ENCODE results near the gene PGD.
"Not testable (repeated sequence)": the region's sequence is repeated elsewhere in the genome, so short reads cannot be mapped to it uniquely, and the experiment has no call there.

PGD gene

GRCh38 chr1:10398734-10399443 lies at the start of gene PGD:
TSS of gene PGD (plus strand) at chr1:10399064. CDS start at chr1:10399118, 54 bp downstream.
- Mint-ChIP-seq H3K27ac (peak within 1 kb of the TSS; percentile 80), H3K9me3 (no peaks in the 10 kb centered on the region), H3K4me1 (ENCODE audit: low read depth) (peaks cover 23% of the 10 kb centered on the region), H3K27me3 (ENCODE audit: low read depth) (no peaks in the 10 kb centered on the region), H3K4me3 (peak within 1 kb of the TSS; percentile 90), H3K36me3 (ENCODE audit: low read depth) (peaks cover 11% of the 10 kb centered on the region)

- H3K4me3 Mint-ChIP-seq: no peak overlapping the region
- no peaks in the 10 kb centered on the region for H3K27me3 Mint-ChIP-seq (ENCODE audit: low read depth)
- H3K4me1 Mint-ChIP-seq (ENCODE audit: low read depth): no peaks in the 10 kb centered on the region
- no peak overlapping the region for H3K27ac Mint-ChIP-seq
- peaks cover 6% of the 10 kb centered on the region for H3K36me3 Mint-ChIP-seq (ENCODE audit: low read depth)
- no peaks in the 10 kb centered on the region for H3K9me3 Mint-ChIP-seq
Measured at GRCh38 chr1:10353282-10353681, 45.6 kb upstream of the PGD start.

GRCh38 chr1:10353693-10354092 lies 45.2 kb upstream of the PGD start:
- Mint-ChIP-seq H3K4me3 (no peak overlapping the region), H3K27me3 (ENCODE audit: low read depth) (no peaks in the 10 kb centered on the region), H3K36me3 (ENCODE audit: low read depth) (peaks cover 3% of the 10 kb centered on the region), H3K4me1 (ENCODE audit: low read depth) (no peaks in the 10 kb centered on the region), H3K27ac (no peak overlapping the region), H3K9me3 (no peaks in the 10 kb centered on the region)

- Mint-ChIP-seq H3K4me3 (no peak overlapping the region), H3K9me3 (no peaks in the 10 kb centered on the region), H3K27me3 (ENCODE audit: low read depth) (no peaks in the 10 kb centered on the region), H3K4me1 (ENCODE audit: low read depth) (peaks cover 15% of the 10 kb centered on the region), H3K36me3 (ENCODE audit: low read depth) (peaks cover 8% of the 10 kb centered on the region), H3K27ac (peak overlapping the region; percentile 62)
Measured at GRCh38 chr1:10360045-10360444, 38.8 kb upstream of the PGD start.

- Mint-ChIP-seq H3K4me1 (ENCODE audit: low read depth) (peaks cover 15% of the 10 kb centered on the region), H3K9me3 (no peaks in the 10 kb centered on the region), H3K4me3 (no peak overlapping the region), H3K27ac (no peak overlapping the region), H3K27me3 (ENCODE audit: low read depth) (no peaks in the 10 kb centered on the region), H3K36me3 (ENCODE audit: low read depth) (peaks cover 8% of the 10 kb centered on the region)
Measured at GRCh38 chr1:10361515-10361914, 37.3 kb upstream of the PGD start.

- Mint-ChIP-seq H3K4me1 (ENCODE audit: low read depth) (no peaks in the 10 kb centered on the region), H3K36me3 (ENCODE audit: low read depth) (peaks cover 7% of the 10 kb centered on the region), H3K9me3 (no peaks in the 10 kb centered on the region), H3K27me3 (ENCODE audit: low read depth) (no peaks in the 10 kb centered on the region), H3K27ac (no peak overlapping the region), H3K4me3 (no peak overlapping the region)
Measured at GRCh38 chr1:10368194-10368593, 30.7 kb upstream of the PGD start.

- Mint-ChIP-seq H3K27me3 (ENCODE audit: low read depth) (no peaks in the 10 kb centered on the region), H3K9me3 (no peaks in the 10 kb centered on the region), H3K36me3 (ENCODE audit: low read depth) (peaks cover 10% of the 10 kb centered on the region), H3K27ac (no peak overlapping the region), H3K4me1 (ENCODE audit: low read depth) (no peaks in the 10 kb centered on the region), H3K4me3 (no peak overlapping the region)
Measured at GRCh38 chr1:10374442-10374860, 24.4 kb upstream of the PGD start.

- not testable (repeated sequence) for H3K36me3 Mint-ChIP-seq (ENCODE audit: low read depth); H3K4me1 Mint-ChIP-seq (ENCODE audit: low read depth); H3K9me3 Mint-ChIP-seq; H3K27me3 Mint-ChIP-seq (ENCODE audit: low read depth); H3K4me3 Mint-ChIP-seq; H3K27ac Mint-ChIP-seq
Measured at GRCh38 chr1:10377365-10378029, 21.4 kb upstream of the PGD start.

GRCh38 chr1:10378081-10378841 lies 20.6 kb upstream of the PGD start:
- H3K27ac Mint-ChIP-seq: no peak overlapping the region
- H3K4me1 Mint-ChIP-seq (ENCODE audit: low read depth): no peaks in the 10 kb centered on the region
- H3K27me3 Mint-ChIP-seq (ENCODE audit: low read depth): no peaks in the 10 kb centered on the region
- H3K36me3 Mint-ChIP-seq (ENCODE audit: low read depth): peaks cover 8% of the 10 kb centered on the region
- no peak overlapping the region for H3K4me3 Mint-ChIP-seq
- H3K9me3 Mint-ChIP-seq: no peaks in the 10 kb centered on the region

GRCh38 chr1:10379101-10379620 lies 19.7 kb upstream of the PGD start:
- Mint-ChIP-seq H3K27me3 (ENCODE audit: low read depth) (no peaks in the 10 kb centered on the region), H3K27ac (no peak overlapping the region), H3K36me3 (ENCODE audit: low read depth) (peaks cover 8% of the 10 kb centered on the region), H3K9me3 (no peaks in the 10 kb centered on the region), H3K4me3 (no peak overlapping the region), H3K4me1 (ENCODE audit: low read depth) (no peaks in the 10 kb centered on the region)

- Mint-ChIP-seq H3K4me3 (no peak overlapping the region), H3K36me3 (ENCODE audit: low read depth) (peaks cover 8% of the 10 kb centered on the region), H3K27ac (no peak overlapping the region), H3K4me1 (ENCODE audit: low read depth) (no peaks in the 10 kb centered on the region), H3K27me3 (ENCODE audit: low read depth) (no peaks in the 10 kb centered on the region), H3K9me3 (no peaks in the 10 kb centered on the region)
Measured at GRCh38 chr1:10379676-10380075, 19.2 kb upstream of the PGD start.

GRCh38 chr1:10380594-10381275 lies 18.1 kb upstream of the PGD start:
- Mint-ChIP-seq H3K4me1 (ENCODE audit: low read depth) (no peaks in the 10 kb centered on the region), H3K9me3 (no peaks in the 10 kb centered on the region), H3K36me3 (ENCODE audit: low read depth) (peaks cover 8% of the 10 kb centered on the region), H3K4me3 (no peak overlapping the region), H3K27me3 (ENCODE audit: low read depth) (no peaks in the 10 kb centered on the region), H3K27ac (no peak overlapping the region)

- Mint-ChIP-seq H3K27me3 (ENCODE audit: low read depth) (no peaks in the 10 kb centered on the region), H3K36me3 (ENCODE audit: low read depth) (peaks cover 2% of the 10 kb centered on the region), H3K27ac (no peak overlapping the region), H3K4me3 (no peak overlapping the region), H3K9me3 (no peaks in the 10 kb centered on the region), H3K4me1 (ENCODE audit: low read depth) (peaks cover 4% of the 10 kb centered on the region)
Measured at GRCh38 chr1:10383630-10384029, 15.2 kb upstream of the PGD start.

GRCh38 chr1:10384219-10384618 lies 14.6 kb upstream of the PGD start:
- Mint-ChIP-seq H3K27ac (peak overlapping the region; percentile 43), H3K4me1 (ENCODE audit: low read depth) (peaks cover 4% of the 10 kb centered on the region), H3K36me3 (ENCODE audit: low read depth) (no peaks in the 10 kb centered on the region), H3K4me3 (no peak overlapping the region), H3K27me3 (ENCODE audit: low read depth) (no peaks in the 10 kb centered on the region), H3K9me3 (no peaks in the 10 kb centered on the region)
